Heart left ventricle (tissue), 13 donors: ENCODE measurements around the gene SPEG.

ENCODE experiments used
- CTCF ChIP-seq, 12 donors: fragments of 200-600 bp; sonication (generic) in 4 of 12; IDR thresholded peaks; one replicate each; pipeline versions ENCODE4 v1.5.0 to v1.8.0; 2018 to 2022; ENCODE audit warnings: antibody characterized with exemption in 12 of 12, mild to moderate bottlenecking in 5 of 12
- POLR2A ChIP-seq, 2 donors: fragments of 450-650 bp; IDR thresholded peaks; one replicate each; pipeline ENCODE4 v1.6.1; 2017; ENCODE audit warnings: antibody characterized with exemption in 2 of 2, mild to moderate bottlenecking in 2 of 2, moderate library complexity in 2 of 2
- donor health status: ischemic (EF 13 %, LVEDD 7.1; RV severe dilation, severe dysfunction).
- donor health status: DM: no; HTN: yes; CAD: no.
- donor health status: DM: no; HTN: no; CAD: no.
- donor health status: ischemic (EF 25% LVEDD 6.9; RV normal size, moderate dysfunction).
- donor health status: ischemic (EF 25% LVEDD 5.7; RV mildly dilated, moderate dysfunction).
- donor health status: ischemic (EF 35%, LVEDD 5.7; RV mildly dilated, moderate dysfunction).
- donor health status: nonischemic (EF 11% LVEDD 7.7; RV severe dilation, severe dysfunction).
- donor health status: DM: yes; HTN: yes; CAD: no.
- donor health status: PGD.
- donor health status: ischemic (EF 29% LVEDD 5.4; RV normal size, mild dysfunction).
- donor health status: nonischemic (EF 23%, LVEDD 6.1; RV moderate dilation, normal function).

DNA sequence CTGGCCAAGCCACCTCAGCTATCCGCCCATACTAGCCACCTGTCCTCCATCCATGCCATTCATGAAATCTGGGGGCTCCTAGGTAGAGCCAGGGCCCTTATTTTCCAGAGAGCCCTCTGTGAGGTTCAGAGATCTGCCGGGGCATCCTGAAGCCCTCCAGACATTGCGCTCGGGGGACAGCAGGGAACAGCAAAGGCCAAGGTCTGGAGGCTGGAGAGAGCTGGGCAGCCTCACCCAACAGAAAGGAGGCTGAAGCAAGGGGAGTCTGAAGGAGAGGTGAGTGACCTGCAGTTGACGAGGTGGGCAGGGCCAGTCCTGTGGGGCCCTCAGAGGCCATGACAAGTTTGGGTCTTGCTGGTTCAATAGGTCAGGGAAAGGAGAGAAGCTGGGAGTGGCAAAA, 25.0 kb upstream of the SPEG start:
- no peak for TF ChIP-seq POLR2A (IDR thresholded peaks at IDR 0.05)
- no peak for TF ChIP-seq CTCF (IDR thresholded peaks at IDR 0.05)
